OCI-LY3 (cell line): ENCODE measurements around the gene RC3H1.
"Not testable (repeated sequence)": the region's sequence is repeated elsewhere in the genome, so short reads cannot be mapped to it uniquely, and the experiment has no call there.

Experiments used
- H2AFZ ChIP-seq: fragments of 200-600, 300-600 bp; shearing (Covaris generic); 2 replicates; pipeline ENCODE4 v1.6.0; 2014; ENCODE audit warnings: antibody characterized with exemption, low read depth, low read length
- H3K27ac ChIP-seq: fragments of 200-600, 300-600 bp; sonication (generic); 2 replicates; pipeline ENCODE4 v1.5.1; 2014; ENCODE audit warnings: mild to moderate bottlenecking, low read length, moderate library complexity, mixed read lengths
- H3K27me3 ChIP-seq: fragments of 200-600, 300-600 bp; sonication (generic); 2 replicates; pipeline ENCODE4 v1.6.1; 2014; ENCODE audit warnings: low read depth, low read length, mixed read lengths
- H3K36me3 ChIP-seq: fragments of 200-600, 300-600 bp; sonication (generic); replicated peaks from 2 replicates; pipeline ENCODE3; 2014; ENCODE audit warnings: low read depth, low read length, mixed read lengths
- H3K4me1 ChIP-seq: fragments of 300-600, 200-600 bp; sonication (generic); 2 replicates; pipeline ENCODE4 v1.6.1; 2014; ENCODE audit warnings: low read length, mixed read lengths
- H3K4me2 ChIP-seq: fragments of 200-600, 300-600 bp; sonication (generic); 2 replicates; pipeline ENCODE4 v1.6.1; 2014; ENCODE audit warnings: low read length, mixed read lengths
- H3K4me3 ChIP-seq: fragments of 300-600, 200-600 bp; sonication (generic); 2 replicates; pipeline ENCODE4 v1.5.1; 2014; ENCODE audit warnings: antibody characterized with exemption, mild to moderate bottlenecking, low read length, moderate library complexity
- H3K79me2 ChIP-seq: fragments of 300-600, 200-600 bp; shearing (Covaris generic); 2 replicates; pipeline ENCODE4 v1.6.1; 2014; ENCODE audit warnings: mild to moderate bottlenecking, low read length, mixed read lengths
- H3K9ac ChIP-seq: fragments of 300-600, 200-600 bp; shearing (Covaris generic); 2 replicates; pipeline ENCODE4 v1.6.0; 2014; ENCODE audit warnings: mild to moderate bottlenecking, low read length, moderate library complexity
- H3K9me3 ChIP-seq: fragments of 200-600, 300-600 bp; shearing (Covaris generic); 2 replicates; pipeline ENCODE4 v1.6.1; 2014; ENCODE audit warnings: low read length, mixed read lengths; ENCODE audit not compliant: insufficient read depth
- H4K20me1 ChIP-seq: fragments of 200-600, 300-600 bp; sonication (generic); 2 replicates; pipeline ENCODE4 v1.6.1; 2016; ENCODE audit warnings: low read length, mixed read lengths; ENCODE audit not compliant: insufficient read depth
- EZH2phosphoT487 ChIP-seq: fragments of 200-600 bp; shearing (Covaris generic); IDR thresholded peaks from 2 replicates; pipeline ENCODE4 v1.6.1; 2018; ENCODE audit warnings: antibody characterized with exemption, mixed run types, low read depth
- TF ChIP-seq, protein P1 (sequence below): fragments of 200-600, 300-600 bp; sonication (generic); IDR thresholded peaks from 2 replicates; pipeline ENCODE4 v1.5.1; 2014; ENCODE audit warnings: antibody characterized with exemption, low read length, low read depth

RC3H1 gene

DNA sequence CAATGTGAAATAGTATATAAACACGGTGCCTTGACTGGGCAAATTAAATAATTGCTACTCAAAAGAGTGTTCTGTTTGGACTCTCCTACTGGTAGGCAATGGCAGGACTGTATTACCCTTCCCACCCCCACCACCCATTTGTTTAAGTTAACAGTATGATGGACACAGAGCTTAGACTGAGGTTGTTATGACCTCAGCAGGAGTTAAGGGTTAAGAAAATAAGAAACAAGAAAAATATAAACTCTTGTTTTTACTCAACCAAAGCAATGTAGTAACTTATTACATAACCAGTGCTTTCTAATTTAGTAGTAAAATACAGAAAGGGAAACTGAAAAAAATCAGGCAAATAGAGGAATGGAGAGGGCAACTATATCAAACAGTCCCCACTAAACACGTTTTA, 85.1 kb downstream of the RC3H1 start:
- TF ChIP-seq, protein P1, sequence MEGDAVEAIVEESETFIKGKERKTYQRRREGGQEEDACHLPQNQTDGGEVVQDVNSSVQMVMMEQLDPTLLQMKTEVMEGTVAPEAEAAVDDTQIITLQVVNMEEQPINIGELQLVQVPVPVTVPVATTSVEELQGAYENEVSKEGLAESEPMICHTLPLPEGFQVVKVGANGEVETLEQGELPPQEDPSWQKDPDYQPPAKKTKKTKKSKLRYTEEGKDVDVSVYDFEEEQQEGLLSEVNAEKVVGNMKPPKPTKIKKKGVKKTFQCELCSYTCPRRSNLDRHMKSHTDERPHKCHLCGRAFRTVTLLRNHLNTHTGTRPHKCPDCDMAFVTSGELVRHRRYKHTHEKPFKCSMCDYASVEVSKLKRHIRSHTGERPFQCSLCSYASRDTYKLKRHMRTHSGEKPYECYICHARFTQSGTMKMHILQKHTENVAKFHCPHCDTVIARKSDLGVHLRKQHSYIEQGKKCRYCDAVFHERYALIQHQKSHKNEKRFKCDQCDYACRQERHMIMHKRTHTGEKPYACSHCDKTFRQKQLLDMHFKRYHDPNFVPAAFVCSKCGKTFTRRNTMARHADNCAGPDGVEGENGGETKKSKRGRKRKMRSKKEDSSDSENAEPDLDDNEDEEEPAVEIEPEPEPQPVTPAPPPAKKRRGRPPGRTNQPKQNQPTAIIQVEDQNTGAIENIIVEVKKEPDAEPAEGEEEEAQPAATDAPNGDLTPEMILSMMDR = no peak
- no peak for TF ChIP-seq EZH2phosphoT487
- no peaks in the 10 kb centered on the region for H3K27me3 ChIP-seq
- peaks cover 40% of the 10 kb centered on the region for H3K36me3 ChIP-seq
- H3K4me2 ChIP-seq = peak overlapping the region; percentile 18
- H4K20me1 ChIP-seq = no peaks in the 10 kb centered on the region
- peaks cover 11% of the 10 kb centered on the region for H3K4me1 ChIP-seq
- H3K27ac ChIP-seq = no peak overlapping the region
- H3K9me3 ChIP-seq = no peaks in the 10 kb centered on the region
- H3K79me2 ChIP-seq = no peaks in the 10 kb centered on the region
- H2AFZ ChIP-seq = no peak overlapping the region
- no peak overlapping the region for H3K9ac ChIP-seq
- H3K4me3 ChIP-seq = no peak overlapping the region

DNA sequence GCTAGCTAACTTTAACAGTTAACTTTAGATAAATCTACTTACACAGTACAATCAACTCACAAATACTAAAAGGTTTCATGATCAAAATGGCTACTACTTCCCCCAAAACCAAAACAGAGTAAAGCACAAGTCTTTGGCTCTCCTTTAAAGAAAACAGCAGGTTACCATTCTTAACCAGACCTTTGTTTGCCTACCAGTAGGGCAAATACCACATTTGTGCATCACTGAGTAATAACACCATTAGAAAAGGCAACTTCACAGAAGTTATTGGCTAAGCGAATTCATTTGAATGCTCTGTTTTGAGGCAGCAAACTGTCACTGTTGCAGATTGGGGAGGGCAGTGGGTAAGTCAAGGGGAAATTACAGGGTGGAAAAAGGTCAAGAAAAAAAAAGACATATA, 87.7 kb downstream of the RC3H1 start:
- Histone ChIP-seq H3K27me3 (no peaks in the 10 kb centered on the region), H3K4me1 (peaks cover 11% of the 10 kb centered on the region), H2AFZ (no peak overlapping the region), H4K20me1 (no peaks in the 10 kb centered on the region), H3K79me2 (no peaks in the 10 kb centered on the region), H3K9me3 (no peaks in the 10 kb centered on the region), H3K4me3 (no peak overlapping the region), H3K4me2 (no peak overlapping the region), H3K9ac (no peak overlapping the region), H3K27ac (no peak overlapping the region), H3K36me3 (peaks cover 45% of the 10 kb centered on the region)
- no peak for TF ChIP-seq EZH2phosphoT487
- TF ChIP-seq, protein P1 = no peak

DNA sequence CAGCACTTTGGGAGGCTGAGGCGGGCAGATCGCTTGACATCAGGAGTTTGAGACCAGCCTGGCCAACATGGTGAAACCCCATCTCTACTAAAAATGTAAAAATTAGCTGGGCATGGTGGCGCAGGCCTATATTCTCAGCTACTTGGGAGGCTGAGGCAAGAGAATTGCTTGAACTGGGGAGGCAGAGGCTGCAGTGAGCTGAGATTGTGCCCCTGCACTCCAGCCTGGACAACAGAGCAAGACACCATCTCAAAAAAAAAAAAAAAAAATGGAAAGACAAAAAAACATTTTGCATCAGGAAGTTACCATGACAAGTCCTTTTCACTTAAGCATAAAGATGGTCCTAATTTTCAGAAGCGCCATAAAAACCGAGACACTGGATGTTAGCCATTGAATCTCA, 91.6 kb downstream of the RC3H1 start:
- not testable (repeated sequence) for H4K20me1 ChIP-seq, H3K27ac ChIP-seq, H3K9me3 ChIP-seq, H3K4me3 ChIP-seq, H3K79me2 ChIP-seq, H2AFZ ChIP-seq, H3K4me2 ChIP-seq, H3K4me1 ChIP-seq, H3K9ac ChIP-seq, H3K27me3 ChIP-seq
- H3K36me3 ChIP-seq = peaks cover 25% of the 10 kb centered on the region

DNA sequence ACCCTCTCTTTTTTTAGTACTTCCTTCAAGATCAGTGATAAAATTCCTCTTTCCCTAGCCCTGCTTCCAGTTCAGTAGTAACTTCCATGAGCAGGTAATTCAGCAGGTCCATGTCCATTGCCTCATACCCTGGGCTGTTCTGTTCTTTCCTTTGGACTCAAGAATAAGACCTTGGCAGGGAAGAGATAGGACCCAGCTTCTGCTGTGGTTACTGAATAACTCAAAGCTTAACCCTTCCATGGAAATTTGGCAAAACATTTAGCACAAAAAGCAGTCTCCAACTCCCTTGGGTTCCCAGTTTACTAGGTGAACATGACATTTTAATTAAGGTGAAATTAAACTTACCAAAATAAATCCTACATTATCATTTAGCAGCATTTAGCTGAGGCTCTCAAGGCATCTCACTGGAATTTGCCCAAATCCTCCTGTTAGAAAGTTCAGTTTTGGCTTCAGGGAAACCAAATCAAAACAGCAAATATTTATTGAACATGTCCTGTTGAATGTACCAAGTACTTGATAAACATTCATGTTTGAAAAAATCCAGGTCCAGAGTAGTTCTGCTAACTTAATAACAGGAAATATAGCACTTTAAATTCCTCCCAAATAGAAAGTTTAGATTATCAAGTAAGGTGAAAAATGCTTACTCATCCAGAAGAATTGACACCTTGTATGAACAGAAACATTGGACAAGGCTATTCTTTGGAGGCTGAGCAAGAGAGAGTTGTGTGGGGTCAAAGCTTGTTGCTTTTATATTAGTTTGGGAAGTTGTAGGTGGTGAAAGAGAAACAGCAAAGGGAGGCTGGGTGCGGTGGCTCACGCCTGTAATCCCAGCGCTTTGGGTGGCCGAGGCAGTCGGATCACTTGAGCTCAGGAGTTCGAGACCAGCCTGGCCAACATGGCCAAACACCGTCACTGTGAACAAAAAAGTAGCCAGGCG, 96.6 kb downstream of the RC3H1 start:
- TF ChIP-seq, protein P1 = no peak
- TF ChIP-seq EZH2phosphoT487 = no peak
- no peak overlapping the region for H2AFZ ChIP-seq
- H3K79me2 ChIP-seq = no peaks in the 10 kb centered on the region
- 0 out of 2 replicates have a peak, but pooled peaks cover 4% of the 10 kb centered on the region for H3K27me3 ChIP-seq
- H4K20me1 ChIP-seq = no peaks in the 10 kb centered on the region
- no peak overlapping the region for H3K9ac ChIP-seq
- H3K4me3 ChIP-seq = no peak overlapping the region
- H3K4me2 ChIP-seq = no peak overlapping the region
- H3K27ac ChIP-seq = no peak overlapping the region
- no peaks in the 10 kb centered on the region for H3K9me3 ChIP-seq
- no peaks in the 10 kb centered on the region for H3K4me1 ChIP-seq
- H3K36me3 ChIP-seq = peaks cover 4% of the 10 kb centered on the region
